AG10803 (cell line): ENCODE measurements around the gene IFNGR2.
A peak's percentile ranks its signal among the peaks of the same experiment; 100 is the strongest.

Experiments
- DNase-seq: peaks from one replicate; pipeline ENCODE4 v3.0.0; 2010; ENCODE audit warnings: low read depth
- H3K4me3 ChIP-seq: 2 replicates; pipeline ENCODE4 v1.5.1; 2011; ENCODE audit warnings: mild to moderate bottlenecking, low read length, control low read depth
- TF ChIP-seq, protein P1 (sequence below): conservative IDR thresholded peaks from 2 replicates; pipeline ENCODE4 v1.5.1; 2011; ENCODE audit warnings: mild to moderate bottlenecking, low read length, control low read depth, inconsistent platforms

The IFNGR2 gene

DNA sequence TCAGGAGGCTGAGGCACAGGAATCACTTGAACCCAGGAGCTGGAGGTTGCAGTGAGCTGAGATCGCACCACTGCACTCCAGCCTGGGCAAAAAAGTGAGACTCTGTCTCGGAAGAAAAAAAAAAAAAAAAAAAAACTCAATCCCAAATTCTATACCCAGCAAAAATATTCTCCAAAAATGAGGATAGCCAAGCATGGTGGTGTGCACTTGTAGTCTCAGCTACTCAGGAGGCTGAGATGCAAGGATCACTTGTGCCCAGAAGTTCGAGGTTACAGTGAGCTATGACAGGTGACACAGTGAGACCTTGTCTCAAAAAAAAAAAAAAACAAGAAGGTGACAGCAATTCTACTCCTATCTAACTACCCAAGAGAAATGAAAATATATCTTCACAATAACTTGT is 70.1 kb downstream of the IFNGR2 start:
- TF ChIP-seq, protein P1, sequence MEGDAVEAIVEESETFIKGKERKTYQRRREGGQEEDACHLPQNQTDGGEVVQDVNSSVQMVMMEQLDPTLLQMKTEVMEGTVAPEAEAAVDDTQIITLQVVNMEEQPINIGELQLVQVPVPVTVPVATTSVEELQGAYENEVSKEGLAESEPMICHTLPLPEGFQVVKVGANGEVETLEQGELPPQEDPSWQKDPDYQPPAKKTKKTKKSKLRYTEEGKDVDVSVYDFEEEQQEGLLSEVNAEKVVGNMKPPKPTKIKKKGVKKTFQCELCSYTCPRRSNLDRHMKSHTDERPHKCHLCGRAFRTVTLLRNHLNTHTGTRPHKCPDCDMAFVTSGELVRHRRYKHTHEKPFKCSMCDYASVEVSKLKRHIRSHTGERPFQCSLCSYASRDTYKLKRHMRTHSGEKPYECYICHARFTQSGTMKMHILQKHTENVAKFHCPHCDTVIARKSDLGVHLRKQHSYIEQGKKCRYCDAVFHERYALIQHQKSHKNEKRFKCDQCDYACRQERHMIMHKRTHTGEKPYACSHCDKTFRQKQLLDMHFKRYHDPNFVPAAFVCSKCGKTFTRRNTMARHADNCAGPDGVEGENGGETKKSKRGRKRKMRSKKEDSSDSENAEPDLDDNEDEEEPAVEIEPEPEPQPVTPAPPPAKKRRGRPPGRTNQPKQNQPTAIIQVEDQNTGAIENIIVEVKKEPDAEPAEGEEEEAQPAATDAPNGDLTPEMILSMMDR: no peak
- H3K4me3 ChIP-seq: no peak overlapping the region
- DNase-seq: no peak

DNA sequence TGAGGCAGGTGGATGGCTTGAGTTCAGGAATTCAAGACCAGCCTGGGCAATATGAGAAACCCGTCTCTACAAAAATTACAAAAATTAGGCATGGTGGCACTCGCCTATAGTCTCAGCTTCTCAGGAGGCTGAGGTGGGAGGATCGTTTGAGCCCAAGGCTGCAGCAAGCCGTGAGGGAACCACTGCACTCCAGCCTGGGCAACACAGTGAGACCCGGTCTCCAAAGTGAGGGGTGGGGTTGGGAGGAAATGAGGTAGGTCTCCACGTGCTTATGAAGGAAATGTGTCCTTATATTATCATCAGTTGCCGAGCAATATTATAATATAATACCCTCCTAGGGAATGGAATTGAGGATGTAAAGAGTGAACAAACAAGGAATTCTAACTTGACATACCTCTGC is 73.9 kb downstream of the IFNGR2 start:
- DNase-seq: no peak
- no peak overlapping the region for H3K4me3 ChIP-seq
- TF ChIP-seq, protein P1: no peak

DNA sequence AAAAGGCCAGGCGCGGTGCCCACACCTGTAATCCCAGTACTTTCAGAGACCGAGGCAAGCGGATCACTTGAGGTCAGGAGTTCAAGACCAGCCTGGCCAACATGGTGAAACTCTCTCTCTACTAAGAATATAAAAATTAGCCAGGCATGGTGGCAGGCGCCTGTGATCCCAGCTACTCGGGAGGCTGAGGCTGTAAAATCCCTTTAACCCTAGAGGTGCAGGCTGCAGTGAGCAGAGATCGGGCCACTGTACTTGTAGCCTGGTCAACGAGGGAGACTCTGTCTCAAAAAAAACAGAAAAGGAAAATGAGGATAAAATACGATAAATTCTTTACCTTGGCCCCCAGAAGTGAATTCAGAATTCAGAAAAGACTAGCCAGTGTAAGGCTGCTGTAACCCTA is 75.0 kb downstream of the IFNGR2 start:
- peak overlapping the region; percentile 82 for H3K4me3 ChIP-seq
- TF ChIP-seq, protein P1: no peak
- no peak for DNase-seq

DNA sequence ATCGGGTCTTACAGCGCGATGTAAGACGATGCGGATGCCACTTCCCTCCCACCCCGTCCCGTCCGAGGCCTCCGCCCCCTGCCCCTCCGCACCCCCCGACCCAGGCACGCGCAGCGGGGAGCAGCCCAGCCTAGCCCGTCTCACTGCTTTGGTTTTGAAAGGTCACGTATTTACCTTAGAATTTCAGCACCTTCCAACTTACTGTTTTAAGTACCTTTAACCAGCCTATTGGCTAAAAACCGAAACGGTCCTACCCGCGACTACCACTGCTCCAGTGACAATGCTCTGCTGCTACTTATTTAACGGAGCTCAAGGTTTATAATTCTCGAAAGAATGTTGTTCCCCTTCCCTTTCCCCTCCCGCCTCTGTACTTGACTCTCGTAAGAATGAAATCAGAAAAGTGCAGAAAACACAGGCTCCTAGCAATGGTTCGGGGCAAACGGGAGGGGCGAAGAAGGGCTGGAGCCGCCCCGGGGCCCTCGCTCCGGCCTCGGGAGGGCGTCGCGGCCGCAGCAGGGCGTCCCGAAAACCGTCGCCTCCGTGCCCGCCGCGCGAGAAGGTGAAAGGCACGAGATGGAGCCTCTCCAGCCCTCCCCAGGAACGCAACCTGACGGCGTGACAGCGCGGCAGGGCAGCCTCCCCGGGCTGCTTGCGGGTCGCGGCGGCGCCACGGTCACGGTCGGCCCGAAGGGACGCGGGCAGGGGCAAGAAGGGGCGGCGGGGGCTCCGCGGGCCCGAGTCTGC is 75.9 kb downstream of the IFNGR2 start:
- TF ChIP-seq, protein P1: peak; percentile 15
- peak; percentile 31 for DNase-seq
- H3K4me3 ChIP-seq: peak overlapping the region; percentile 82

DNA sequence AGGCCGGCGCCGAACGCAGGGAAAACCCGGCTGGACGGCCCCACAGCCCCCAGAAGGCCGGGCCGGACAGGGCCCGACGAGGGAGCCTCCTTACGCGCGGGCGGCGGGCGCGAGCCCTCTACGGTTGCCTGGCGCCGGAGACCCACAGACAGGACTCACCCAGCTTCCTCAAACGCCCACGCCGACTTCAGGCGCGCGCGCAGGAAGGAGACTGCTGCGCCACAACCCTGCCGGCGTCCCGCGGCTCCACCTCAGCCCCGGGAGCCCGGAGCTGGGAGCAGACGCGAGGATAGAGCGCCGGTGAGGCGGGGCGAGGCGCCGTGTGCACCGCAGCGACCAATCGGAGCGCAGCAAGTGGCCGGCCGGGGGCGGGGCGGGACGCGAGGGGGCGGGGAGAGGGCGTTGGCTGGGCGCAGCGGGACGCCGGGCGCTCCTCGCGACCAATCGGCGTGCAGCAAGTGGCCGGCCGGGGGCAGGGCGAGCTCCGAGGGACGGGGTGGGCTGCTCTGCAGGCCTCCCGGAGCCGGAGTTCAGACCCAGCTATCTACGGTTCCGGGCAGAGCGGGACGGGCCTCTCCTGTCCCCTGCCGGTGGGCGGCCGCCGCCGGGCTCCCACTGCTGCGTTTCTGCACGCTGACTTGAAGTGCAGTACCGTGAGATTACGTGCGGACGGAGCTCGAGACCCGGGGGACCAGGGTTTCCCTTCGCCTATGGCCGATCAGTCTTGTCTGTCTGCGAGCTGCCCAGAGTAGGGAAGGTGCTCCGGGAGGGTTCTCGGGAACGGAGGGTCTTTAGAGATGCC is 76.7 kb downstream of the IFNGR2 start, which contains the start of gene TMEM50B:
TMEM50B (minus strand) TSS at position 296 of the 802 bp plus-strand sequence. CDS start 11,089 bp downstream, outside the sequence.
- peak within 1 kb of the TSS; percentile 82 for H3K4me3 ChIP-seq
- DNase-seq: peak; percentile 94
- TF ChIP-seq, protein P1: peak; percentile 45

DNA sequence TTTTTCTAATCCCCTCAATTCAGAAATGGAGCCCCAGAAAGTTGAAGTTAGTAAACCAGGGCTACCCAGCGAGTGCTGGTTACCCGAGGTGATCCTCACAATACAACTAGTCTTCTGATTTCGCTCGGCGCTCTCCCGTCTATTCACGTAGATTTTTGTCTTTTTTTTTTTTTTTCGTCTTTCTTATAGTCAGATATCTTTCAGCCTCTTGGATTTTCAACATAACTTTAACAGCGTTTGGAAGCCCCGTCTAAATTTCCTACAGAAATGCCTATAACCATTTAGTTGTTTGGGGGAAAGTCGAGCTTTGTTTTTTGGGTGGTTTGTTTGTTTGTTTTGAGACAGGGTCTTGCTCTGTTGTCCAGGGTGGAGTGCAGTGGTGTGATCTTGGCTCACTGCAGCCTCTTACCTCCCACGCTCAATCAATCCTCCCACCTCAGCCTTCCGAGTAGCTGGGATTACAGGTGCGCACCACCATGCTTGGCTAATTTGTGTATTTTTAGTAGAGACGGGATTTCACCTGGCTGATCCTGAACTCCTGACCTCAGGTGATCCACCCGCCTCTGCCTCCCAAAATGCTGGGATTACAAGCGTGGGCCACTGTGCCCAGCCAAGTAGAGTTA is 77.4 kb downstream of the IFNGR2 start:
- TF ChIP-seq, protein P1: no peak
- peak overlapping the region; percentile 80 for H3K4me3 ChIP-seq
- DNase-seq: no peak
